ENCODE measurements around the gene GDPD1. TPM values are rescaled to one million over a fixed set of nuclear protein-coding genes. Genes with fewer than 3 reads are reported as not detected.

GDPD1 gene
- total RNA-seq, 1 donor from 2014 or later = 10.7 TPM

- Mint-ChIP-seq H3K27ac (ENCODE audit: unreplicated experiment) (no peak overlapping the region), H3K27me3 (ENCODE audit: low read depth) (no peaks in the 10 kb centered on the region), H3K4me1 (no peaks in the 10 kb centered on the region), H3K4me3 (no peak overlapping the region), H3K36me3 (ENCODE audit: low read depth) (no peaks in the 10 kb centered on the region), H3K9me3 (no peaks in the 10 kb centered on the region)
- no peak for TF ChIP-seq CTCF (conservative IDR thresholded peaks at IDR 0.05)
- DNase-seq (ENCODE audit: low read depth, low spot score) = no peak
Measured at GRCh38 chr17:59254742-59255141, 34.4 kb downstream of the GDPD1 start.

DNA sequence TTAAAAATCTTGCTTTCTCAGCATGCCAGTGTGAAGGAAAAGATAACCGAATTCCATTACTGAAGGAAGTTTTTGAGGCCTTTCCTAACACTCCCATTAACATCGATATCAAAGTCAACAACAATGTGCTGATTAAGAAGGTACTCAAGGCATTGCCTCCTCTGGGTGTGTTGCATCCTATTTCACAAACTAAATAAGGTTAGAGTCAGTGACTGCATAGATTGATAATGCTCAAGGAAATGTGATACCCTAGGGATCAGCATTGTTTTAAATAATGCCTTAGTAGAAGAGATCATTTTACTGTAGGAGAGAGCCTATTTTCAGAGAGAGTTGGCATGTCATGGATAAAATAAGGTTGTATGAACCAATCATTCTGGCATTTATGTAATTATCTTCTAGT lies 36.8 kb downstream of the GDPD1 start:
- Mint-ChIP-seq H3K27ac (ENCODE audit: unreplicated experiment) (no peak overlapping the region), H3K9me3 (no peaks in the 10 kb centered on the region), H3K36me3 (ENCODE audit: low read depth) (no peaks in the 10 kb centered on the region), H3K27me3 (ENCODE audit: low read depth) (no peaks in the 10 kb centered on the region), H3K4me3 (no peak overlapping the region), H3K4me1 (no peaks in the 10 kb centered on the region)
- no peak for DNase-seq (ENCODE audit: low read depth, low spot score)
- no peak for TF ChIP-seq CTCF (conservative IDR thresholded peaks at IDR 0.05)

DNA sequence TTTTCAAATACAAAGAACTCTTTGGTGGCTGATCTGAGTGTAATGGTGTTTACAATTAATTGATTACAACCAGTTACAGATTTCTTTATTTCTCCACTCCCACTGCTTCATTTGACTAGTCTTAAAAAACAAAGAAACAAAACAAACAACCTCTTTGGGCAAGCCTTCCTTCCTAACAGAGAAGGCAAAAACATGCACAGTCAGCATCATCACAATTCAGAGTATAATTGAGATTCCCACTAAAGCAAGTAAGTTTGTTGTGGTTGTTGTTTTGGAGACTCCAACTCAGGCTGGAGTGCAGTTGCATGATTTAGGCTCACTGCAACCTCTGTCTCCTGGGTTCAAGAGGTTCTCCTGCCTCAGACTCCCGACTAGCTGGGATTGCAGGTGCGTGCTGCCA lies 40.4 kb downstream of the GDPD1 start:
- Mint-ChIP-seq H3K36me3 (ENCODE audit: low read depth) (peaks cover 3% of the 10 kb centered on the region), H3K27ac (ENCODE audit: unreplicated experiment) (no peak overlapping the region), H3K4me3 (no peak overlapping the region), H3K27me3 (ENCODE audit: low read depth) (no peaks in the 10 kb centered on the region), H3K9me3 (no peaks in the 10 kb centered on the region), H3K4me1 (no peaks in the 10 kb centered on the region)
- no peak for DNase-seq (ENCODE audit: low read depth, low spot score)
- no peak for TF ChIP-seq CTCF (conservative IDR thresholded peaks at IDR 0.05)

DNA sequence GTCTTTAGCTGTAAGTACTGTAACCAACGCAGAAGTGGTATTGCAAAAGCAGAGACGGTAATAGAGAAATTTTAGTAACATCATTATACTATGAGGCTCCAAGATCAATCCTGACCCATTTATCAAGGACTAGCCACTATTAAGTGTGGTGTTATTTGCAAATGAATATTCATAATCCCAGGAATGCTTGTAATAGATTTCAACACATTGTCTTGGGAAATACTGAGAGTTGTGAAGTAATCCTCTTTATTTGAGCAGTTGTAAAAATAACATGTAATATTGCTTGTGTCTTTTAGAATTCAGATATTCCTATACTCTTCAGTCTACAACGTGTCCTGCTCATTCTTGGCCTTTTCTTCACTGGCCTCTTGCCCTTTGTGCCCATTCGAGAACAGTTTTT lies 46.4 kb downstream of the GDPD1 start:
- H3K4me3 Mint-ChIP-seq = no peak overlapping the region
- H3K4me1 Mint-ChIP-seq = no peaks in the 10 kb centered on the region
- no peak for DNase-seq (ENCODE audit: low read depth, low spot score)
- no peaks in the 10 kb centered on the region for H3K27me3 Mint-ChIP-seq (ENCODE audit: low read depth)
- no peak for TF ChIP-seq CTCF (conservative IDR thresholded peaks at IDR 0.05)
- H3K27ac Mint-ChIP-seq (ENCODE audit: unreplicated experiment) = no peak overlapping the region
- H3K36me3 Mint-ChIP-seq (ENCODE audit: low read depth) = peaks cover 3% of the 10 kb centered on the region
- H3K9me3 Mint-ChIP-seq = no peaks in the 10 kb centered on the region

DNA sequence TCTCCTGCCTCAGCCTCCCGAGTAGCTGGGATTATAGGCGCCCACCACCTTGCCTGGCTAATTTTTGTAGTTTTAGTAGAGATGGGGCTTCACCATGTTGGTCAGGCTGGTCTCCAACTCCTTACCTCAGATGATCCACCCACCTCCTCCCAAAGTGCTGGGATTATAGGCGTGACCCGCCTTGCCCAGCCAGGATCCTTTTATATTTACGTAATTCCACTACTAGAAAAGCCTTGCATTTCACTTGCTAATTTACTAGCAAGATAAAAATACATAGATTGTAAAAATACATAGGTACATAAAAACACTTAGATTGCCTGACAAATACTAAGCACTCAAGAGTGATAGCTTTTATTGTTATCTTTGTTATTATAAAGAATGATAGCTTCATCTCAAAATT lies 47.5 kb downstream of the GDPD1 start:
- H3K27me3 Mint-ChIP-seq (ENCODE audit: low read depth) = no peaks in the 10 kb centered on the region
- no peaks in the 10 kb centered on the region for H3K9me3 Mint-ChIP-seq
- H3K36me3 Mint-ChIP-seq (ENCODE audit: low read depth) = peaks cover 3% of the 10 kb centered on the region
- DNase-seq (ENCODE audit: low read depth, low spot score) = no peak
- H3K4me3 Mint-ChIP-seq = no peak overlapping the region
- no peak for TF ChIP-seq CTCF (conservative IDR thresholded peaks at IDR 0.05)
- H3K4me1 Mint-ChIP-seq = no peaks in the 10 kb centered on the region
- H3K27ac Mint-ChIP-seq (ENCODE audit: unreplicated experiment) = no peak overlapping the region

DNA sequence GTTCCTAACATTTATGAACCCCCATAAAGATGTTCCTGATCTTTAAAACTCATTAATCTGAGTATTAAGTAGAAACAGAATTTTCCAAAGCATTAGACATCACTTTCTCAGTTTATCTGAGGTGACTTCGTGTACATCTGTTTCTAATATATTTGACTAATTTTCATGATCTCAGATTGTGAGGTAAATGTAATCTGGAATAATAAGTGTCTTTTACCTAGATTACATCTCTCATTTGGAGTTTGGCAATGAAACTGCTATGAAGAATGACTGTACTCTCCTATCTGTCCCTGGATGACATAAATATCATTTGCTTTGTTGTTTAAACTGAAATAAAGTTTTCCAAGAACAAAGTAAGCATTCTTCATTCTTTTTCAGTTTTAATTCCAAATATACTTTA lies 55.3 kb downstream of the GDPD1 start:
- peaks cover 10% of the 10 kb centered on the region for H3K36me3 Mint-ChIP-seq (ENCODE audit: low read depth)
- DNase-seq (ENCODE audit: low read depth, low spot score) = no peak
- no peaks in the 10 kb centered on the region for H3K4me1 Mint-ChIP-seq
- H3K9me3 Mint-ChIP-seq = no peaks in the 10 kb centered on the region
- H3K27ac Mint-ChIP-seq (ENCODE audit: unreplicated experiment) = no peak overlapping the region
- no peaks in the 10 kb centered on the region for H3K27me3 Mint-ChIP-seq (ENCODE audit: low read depth)
- no peak overlapping the region for H3K4me3 Mint-ChIP-seq
- no peak for TF ChIP-seq CTCF (conservative IDR thresholded peaks at IDR 0.05)

Measured in neural crest cell (in vitro differentiated cells).